GM12892 (cell line): ENCODE measurements around the gene YDJC.
"Not testable (repeated sequence)": the region's sequence is repeated elsewhere in the genome, so short reads cannot be mapped to it uniquely, and the experiment has no call there.

Source experiments
- POLR2A ChIP-seq: IDR thresholded peaks from 2 replicates; pipeline ENCODE4 v1.6.1; 2011; ENCODE audit warnings: low read depth, low read length, control low read depth
- TAF1 ChIP-seq: IDR thresholded peaks from 2 replicates; pipeline ENCODE4 v1.6.1; 2011; ENCODE audit warnings: low read depth, mild to moderate bottlenecking, control low read depth, low read length, borderline replicate concordance

- not testable (repeated sequence) for TF ChIP-seq TAF1, POLR2A
These were observed 12.5 kb downstream of the YDJC start for GRCh38 chr22:21617337-21617736.
